Femur (tissue), 1 donor: ENCODE data around the gene KLHL40.

Experiments
- DNase-seq: peaks from one replicate; pipeline ENCODE4 v3.0.0-alpha.2; 2017

KLHL40 gene

DNA sequence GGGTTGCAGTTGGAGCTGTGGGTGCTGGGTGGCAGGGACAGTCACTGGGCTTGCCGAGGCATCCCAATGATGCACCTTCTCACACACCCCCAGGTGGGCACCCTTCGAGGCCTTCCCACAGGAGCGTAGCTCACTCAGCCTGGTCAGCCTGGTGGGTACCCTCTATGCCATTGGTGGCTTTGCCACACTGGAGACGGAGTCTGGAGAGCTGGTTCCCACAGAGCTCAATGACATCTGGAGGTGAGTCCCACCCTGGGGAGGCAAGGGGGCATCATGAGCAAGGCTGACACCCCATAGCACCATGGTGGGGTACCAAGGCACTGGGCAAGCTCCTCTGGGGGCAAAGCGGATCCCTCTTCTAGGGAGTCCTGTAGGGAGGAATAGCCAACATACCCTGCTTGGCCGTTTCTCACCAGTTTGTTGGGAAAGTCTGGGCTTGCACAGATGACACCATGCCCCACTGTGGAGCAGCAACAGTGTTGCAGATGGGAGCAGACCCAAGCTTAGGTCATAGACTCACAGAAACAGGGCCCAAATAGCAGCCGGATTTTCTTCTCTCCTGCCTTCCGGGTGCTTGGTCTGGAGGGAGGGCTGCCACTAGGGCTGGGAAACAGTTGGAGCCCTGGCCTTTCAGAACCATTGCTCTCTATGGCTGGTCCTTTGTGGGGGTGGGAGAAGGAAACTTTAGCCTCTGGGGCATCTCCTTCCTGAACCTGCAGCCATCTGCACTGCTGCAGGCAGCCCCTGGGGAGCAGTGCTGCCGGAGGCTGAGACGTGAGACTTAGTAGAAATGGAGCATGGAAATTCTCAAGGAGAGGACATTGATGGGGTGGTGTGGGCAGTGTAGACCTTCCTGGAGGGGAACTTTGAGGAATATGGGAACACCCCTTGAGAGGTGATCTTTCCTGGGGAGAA is 5.7 kb downstream of the KLHL40 start:
- no peak for DNase-seq

DNA sequence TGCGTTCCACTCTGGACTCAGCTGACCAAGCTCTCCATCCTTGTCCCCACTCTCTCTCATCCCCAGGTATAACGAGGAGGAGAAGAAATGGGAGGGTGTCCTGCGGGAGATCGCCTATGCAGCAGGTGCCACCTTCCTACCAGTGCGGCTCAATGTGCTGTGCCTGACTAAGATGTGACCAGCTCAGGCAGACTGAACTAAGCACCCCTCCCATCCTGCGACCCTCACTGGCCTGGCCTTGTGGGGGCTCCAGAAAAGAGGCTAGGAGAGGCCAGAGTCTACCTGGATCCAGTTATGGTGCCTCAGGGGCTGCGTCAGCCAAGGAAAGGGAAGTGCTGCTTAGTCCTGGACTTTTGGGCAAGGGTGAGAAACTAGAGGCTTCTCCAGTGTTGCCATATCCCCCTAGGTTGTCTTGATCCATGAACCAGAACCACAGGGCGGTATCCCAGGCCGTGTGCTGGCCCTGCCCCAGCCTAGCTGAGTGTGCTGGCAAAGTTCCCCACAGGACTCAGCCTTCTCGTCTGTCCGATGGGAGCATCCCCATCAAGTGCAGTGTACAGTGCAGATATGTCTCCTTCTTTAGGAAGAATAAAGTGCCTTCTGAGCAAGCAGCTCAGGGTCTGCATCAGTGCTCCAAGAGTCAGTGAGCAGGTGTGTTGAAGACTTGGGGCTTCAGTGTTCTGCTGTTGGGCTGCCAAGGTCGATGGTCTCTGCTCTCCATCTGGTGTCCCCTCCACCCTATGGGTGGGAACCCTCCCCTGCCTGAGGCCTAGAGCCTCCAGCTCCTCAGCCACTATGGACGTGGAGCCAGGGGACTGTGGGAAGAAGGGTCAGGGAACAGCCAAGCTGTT is 6.7 kb downstream of the KLHL40 start:
- DNase-seq: no peak

DNA sequence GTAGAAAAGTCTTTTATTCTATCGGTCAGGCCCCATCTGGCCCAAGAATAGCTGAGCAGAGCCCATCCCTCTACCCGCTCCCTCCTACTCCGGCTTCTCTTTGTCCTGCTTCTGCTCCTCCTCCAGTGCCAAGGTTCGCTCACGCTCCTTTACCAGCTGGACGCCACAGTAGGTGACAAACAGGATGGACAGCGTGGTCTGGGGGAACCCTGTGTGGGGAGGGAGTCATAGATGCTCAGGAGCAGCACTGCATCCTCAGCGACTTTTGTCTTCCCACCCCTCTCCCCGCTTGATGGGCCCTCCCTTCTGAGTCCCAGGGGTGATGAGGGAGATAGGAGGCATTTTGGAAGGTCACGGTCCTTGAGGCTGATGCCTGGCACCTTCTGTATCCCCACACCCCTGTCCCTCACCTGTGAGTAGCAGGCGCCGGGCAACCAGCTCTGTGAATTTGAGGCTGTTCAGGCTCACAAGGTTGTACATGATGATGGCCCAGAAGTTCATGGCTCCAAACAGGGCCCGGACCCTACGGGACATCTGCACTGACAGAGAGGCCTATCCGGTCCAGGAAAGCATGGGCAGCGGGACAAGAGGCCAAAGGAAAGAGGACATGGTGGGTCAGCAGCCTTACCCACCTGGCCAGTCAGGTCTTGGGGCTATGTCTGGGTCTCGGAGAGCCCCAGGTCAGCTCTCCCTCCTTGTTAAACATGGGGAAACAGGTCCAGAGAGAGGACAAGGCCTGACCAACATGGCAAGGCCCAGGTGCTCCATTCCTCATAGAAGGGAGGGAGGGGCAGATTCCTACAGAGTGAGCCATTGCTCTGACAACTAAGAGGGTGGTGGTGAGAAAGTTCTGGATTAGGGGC is 7.6 kb downstream of the KLHL40 start:
- no peak for DNase-seq

DNA sequence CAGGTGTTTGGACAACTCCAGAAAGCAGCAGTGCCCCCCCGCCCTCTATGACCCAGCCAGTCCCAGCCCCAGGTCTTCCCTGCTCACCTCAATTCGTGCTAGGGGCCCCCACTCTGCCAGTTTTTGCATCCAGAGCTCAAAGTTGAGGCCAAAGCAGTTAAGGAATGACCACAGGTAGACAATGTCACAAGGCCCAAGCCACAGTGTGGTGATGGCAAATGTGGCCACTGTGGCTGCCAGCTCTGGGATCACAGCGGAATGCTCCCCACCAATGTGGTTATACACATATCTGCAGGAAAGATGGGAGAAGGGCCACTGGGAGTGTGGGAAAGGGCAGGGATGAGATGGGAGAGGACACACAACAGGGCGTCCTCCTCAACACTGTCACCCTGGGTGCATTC is 8.2 kb downstream of the KLHL40 start:
- no peak for DNase-seq

DNA sequence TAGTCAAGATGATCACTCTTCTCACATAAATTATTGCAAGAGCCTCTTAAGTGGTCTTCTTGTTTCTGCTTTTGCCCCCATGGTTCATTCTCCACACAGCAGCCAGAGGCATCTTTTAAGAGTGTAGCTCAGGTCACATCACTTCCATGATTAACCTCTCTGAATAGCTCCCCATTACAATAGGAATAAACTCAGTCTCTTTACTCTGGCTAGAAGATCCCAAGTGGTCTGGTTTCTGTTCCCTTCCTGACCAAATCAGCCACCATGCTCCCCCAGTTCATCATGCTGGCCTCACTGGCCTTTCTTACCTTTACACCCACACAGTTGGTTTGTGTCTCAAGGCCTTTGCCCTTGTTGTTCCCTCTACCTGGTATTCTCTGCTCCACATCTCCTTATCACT is 9.0 kb downstream of the KLHL40 start:
- DNase-seq: no peak

DNA sequence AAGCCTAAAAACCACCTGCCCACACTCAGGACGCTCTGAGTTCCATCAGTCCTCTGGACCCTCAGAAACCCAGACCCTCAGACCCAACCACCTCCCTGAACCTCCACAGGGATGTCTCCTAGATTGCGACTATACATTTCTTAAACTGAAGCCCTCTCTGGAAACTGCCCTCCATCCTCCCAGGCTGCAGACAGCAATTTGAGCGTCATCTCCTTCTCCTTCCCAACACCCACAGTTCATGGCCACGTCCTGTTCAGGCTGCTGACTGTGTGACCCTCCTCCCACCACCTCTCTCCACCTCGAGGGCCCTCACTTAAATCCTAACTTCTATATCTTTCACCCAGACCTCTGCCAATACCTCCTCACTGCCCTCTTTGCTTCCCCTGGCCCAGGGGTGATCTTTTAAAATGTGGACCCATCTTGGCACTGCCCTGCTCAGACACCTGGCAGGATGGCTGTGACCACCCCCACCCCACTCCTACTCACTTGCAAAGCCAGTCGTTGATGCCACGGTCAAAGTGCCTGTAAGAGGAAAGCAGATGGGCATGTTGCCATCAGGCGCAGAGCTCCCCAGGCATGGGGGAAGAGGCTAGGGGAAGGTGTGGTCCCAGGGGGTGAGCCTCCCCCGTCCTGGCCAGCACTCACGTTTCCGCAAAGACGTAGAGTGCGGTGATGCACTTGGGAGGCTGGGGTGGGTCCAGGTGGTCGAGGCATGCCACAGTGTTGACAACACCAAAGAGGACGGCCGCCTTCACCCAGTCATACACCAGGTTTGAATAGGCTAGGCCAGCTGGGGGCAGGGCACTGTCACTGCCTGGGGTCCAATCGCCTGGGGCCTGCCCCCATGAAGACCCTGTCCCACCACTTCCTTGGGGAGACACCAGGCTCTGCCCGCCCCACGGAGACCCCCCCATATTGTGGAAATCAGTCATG is 11.3 kb downstream of the KLHL40 start:
- DNase-seq: no peak

DNA sequence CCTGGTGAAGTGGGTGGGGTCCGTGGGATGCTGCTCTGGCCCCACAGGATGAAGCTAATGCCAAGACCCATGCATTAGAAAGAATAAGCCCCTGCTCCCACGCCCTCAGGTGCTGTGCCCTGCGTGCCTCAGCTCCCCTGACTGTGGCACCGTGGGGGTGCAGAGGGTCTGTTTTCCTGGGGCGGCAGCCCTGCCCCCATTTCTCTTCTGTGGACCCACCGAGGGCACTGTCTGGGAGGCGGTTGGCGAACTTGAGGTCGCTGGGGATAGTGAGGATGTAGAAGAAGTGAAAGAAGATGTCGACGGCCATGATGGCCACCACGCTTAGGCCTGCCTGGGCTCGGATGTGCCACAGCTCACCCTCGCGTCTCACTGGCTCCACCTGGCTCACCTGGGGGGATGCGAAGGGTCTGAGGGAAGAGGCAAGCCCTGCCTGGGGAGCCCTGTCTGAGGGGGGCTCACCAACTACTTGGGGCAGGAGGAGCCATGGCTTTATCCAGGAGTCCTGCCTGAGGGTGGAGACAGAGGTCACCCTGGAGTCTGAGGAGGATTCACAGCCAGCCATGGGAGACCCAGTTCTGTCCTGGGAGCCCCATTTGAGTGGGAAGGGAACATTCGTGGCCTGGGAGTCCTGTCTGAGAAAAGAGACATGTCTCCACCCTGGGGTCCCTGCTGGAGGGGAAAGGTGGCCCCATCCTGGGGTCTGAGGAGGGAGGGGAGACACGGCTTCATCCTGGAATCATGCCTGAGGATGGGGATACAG is 12.1 kb downstream of the KLHL40 start:
- no peak for DNase-seq

DNA sequence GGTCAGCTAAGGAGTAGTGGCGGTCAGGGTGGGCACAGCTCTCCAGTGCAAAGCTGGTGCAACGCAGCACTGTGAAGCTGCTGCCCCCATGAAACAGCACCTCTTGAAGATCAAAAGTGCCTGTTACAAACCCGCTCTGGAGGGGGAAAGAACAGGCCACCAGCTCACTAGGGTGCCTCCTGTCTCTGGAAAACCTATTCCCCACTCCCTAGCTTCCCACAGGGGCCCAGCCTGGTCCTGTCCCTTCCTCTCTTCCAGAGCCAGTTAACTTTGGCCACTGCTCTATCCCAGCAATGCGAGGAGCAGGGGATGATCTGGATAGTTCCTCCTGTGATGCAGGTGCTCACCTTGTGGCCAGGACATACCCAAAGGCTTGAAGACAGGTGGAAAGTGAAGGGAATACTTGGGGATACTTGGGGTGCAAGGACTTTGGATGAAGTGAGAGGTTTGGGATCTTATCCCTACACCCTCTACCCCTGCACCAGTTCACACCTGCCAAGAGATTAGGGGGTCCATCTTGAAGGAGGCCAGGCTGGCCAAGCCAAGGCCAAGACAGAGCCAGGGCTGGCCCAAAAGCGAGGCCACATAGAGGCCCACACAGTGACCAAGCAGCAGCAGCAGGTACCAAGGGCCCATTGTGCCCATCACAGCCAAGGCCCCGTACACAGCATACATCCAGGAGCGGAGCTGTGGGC is 13.0 kb downstream of the KLHL40 start:
- DNase-seq: no peak

DNA sequence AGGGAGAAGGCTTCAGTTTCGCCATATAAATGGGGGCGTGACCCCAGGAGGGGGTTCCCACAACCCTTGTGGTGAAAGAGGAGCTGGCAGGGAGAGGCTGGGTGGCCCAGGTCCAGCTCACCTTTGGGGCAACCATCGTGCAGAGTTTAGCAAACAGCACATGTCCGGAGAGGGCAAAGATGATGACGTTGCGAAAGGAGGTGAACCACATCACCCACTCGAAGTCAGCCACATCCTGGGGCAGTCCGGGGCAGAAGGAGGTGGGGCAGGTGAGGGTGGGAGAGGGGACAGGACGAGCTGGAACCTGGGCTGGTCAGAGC is 13.5 kb downstream of the KLHL40 start:
- DNase-seq: no peak

DNA sequence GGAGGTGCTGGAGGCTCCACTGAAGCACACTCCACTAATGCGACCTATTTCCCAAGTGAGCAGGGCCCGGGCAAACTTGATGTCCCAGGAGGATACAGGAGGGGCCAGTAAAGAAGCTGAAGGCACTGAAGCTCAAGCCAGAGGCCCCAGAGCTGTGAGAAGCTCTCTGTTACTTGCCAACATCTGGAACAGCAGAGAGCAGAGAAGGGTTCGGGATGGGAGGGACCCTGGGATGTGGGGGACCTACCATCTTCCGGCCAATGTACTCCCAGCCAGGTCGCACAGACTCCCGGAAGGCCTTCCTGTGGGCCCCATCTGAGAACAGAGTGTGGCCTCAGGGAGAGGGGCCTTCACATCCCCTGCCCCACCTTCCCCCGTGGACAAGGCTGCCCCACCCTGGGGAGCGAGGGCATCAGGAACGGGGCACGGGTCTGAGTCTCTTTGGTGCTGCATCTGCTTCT is 14.2 kb downstream of the KLHL40 start:
- DNase-seq: no peak

DNA sequence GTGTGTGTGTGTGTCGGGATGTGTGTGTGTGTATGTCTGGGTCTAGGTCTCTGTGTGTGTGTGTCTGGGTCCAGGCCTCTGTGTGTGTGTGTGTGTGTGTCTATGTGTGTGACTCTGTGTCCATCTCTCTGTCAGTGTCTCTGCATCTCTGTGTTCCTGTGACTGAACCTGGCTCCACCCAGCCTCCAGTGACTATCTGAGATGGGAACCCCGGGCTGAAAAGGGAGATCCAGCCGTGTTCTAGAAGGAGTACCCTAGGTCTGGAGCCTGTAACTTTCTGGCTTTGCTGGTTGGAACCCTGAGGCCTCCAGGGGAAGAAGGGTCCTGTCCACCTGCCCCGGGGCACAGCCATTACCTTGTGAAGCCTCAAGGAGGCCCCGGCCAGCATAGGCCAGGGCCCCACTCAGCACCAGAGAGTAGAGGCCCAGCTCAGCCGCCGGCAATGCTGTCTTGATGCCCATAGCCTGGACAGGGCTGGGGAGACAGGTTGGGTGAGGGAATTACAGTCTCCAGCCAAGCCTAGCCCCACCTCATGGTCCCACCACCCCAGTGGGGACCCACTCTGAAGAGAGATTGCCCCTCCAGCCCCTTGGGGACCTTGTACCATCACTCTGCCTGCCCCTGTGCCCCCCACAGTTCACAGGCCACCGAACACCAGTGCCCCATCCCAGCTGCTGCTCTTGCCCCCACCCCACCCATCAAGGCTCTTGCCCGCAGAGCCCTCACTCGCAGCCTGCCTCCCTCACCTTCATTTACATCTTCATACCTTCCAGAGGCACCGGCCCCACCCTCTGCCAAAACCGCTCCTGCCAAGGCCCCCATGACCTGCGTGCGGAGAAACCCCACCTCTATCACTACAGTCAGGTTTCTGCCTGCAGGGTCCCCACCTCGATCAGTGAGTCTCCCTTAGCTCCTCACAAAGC is 15.3 kb downstream of the KLHL40 start:
- no peak for DNase-seq

DNA sequence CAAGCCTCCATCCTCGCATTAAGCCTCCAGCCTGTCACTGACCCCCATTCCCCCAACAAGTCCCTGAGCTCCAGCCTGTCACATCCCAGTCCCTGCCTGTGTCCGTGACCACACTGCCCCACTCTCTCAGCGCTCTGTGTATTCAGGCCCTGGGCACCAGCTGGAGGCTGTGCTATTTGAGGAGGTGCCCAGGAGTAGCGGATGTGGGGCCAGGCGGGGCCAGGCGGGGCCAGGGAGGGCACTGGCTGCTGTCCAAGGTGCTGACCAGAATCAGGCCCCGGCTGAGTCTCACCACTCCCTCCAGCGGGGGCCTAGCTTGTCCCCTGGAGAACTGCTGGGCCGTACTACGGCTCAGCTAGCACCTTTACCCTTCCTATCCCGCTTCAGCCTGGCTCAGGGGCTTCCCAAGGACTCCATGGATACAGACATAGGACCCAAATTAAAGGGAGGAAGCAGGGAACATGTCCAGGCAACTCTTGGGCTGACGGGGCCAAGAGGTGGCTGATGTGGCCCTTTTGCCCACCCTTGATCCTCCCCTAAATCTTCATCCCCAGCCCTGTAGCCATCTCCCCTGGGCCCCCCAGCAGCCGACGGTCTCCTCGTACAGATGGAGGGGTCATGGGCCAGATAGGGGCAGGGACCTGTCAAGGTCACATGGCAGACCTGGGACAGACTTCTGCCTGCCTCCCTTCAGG is 16.2 kb downstream of the KLHL40 start:
- DNase-seq: peak; percentile 80

DNA sequence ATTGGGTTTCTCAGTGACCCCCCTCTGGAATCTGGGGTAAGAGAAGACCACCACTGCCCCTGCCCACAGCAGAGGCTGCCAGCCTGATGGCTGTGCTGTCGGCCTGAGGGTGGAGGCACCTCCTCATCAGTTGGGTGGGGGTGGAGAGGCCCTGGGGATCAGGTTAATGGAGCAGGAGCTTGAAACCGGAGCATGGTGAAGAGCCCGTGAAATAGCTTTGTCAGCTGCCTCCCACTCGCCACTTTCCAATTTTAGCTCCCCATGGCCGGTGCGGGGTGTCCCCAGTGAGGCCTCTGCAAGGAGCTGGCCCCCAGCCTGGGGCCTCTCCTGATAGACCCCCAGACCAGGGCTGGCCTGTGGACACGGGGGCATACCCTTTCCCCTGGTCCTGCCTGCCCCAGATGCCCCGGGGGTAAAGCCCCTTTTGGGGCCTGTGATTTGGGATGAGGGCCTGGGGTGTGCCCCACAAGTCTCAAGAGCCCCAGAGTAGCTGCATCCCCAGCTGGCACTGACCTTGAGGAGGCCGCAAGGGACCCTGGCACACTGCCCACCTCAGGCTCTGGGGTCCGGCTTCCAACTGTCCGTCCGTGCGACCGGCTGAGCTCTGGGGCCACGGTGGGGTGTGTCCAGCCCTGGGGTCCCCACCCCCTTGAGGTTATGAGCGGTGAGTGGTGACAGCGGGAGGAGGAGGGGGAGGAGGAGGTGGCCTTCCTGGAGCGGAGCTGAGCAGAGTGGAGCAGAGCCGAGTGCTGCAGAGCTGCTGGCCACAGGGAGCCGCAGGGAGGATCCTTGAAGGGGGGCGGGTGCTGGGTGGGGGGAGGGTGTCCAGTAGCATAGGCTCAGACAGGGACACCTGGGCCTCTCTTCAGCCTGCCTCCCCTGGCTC is 17.0 kb downstream of the KLHL40 start, which contains the start of gene HHATL:
HHATL (minus strand) TSS at position 733 of the 886 bp plus-strand sequence. CDS start 1,972 bp downstream, outside the sequence.
- peak; percentile 52 for DNase-seq

DNA sequence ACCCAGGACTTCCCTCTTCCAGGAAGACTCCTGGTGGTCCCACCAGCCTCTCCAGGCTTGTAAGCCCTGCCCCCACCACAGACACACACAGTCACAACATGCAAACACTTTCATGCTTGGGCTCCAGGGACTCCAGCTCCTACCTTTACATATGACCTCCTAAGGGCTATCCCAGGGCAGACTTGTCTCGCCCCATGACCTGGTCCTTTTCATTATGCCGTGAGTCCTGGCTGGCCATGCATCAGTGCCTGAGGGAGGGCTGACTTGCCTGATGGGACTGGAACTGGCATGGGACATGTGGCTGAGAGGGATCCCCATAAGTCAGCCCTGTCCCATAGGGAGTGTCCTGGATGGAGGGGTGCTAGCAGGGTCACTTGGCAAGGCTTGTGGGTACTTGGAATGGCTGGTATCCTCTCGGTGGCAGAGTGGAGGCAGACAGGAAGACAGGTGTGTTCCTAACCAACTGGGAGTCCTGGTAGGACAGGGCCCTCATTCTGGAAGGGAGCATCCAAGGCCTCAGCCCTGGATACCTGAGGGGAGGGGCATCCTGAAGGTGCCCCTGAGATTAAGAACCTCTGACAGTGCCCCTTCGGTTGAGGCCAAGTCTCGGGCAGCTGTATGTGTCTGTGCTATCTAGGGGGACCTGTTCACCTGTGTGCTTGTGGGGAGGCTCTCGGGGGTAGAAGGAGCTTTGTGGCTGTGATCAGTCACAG is 17.8 kb downstream of the KLHL40 start:
- no peak for DNase-seq

DNA sequence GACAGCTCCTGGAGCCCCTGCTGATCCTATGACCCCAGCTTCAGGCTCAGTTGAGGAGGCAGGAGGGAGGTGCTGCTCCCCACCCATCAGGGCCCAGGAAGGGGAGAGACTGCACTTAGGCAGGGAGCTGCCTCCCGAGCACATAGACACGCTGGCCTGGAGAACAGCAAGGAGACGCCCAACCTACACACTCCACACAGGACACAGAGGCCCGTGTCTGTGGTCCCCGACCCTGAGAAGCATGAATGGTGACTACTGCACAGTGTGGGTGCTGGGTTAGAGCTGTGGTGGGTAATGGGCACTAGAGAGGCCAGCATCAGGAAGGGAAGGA is 18.3 kb downstream of the KLHL40 start:
- DNase-seq: no peak

DNA sequence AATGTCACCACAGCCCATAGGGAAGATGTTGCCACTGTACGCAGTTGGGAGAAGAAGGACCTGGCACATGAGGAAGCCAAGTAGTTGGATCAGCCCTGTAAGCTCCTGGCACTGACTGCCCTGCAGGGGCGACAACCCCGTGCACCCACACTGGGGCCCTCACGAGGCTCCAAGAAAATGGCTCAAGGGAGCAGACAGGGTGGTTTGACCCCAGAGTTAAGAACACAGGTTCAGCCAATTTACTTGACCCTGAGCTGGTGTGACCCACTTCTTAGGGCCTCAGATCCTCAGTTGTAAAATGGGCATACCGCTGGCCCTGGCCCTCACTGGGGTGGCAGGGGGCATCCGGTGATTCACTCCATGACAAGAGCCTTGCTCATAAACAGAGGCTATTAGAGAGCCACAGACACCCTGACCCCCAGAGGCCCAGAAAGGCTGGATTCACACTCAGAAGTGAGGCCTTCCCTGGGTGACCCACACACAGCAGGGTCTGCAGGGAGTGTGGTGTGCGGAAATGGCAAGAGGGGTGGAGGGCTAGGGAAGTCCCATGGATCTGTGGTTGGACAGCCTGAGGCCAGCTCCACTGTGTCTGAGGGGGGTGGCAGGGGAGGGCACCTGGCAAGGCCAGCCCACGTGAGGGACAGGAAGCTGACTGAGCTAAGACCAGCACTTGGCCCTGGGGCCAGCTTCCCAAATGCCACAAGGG is 19.0 kb downstream of the KLHL40 start:
- DNase-seq: no peak
